NCI-H2227 (cell line): ENCODE results near the gene F2R.
"Not testable (repeated sequence)": the region's sequence is repeated elsewhere in the genome, so short reads cannot be mapped to it uniquely, and the experiment has no call there.

ENCODE experiments used
- DNase-seq: peaks from one replicate; lab custom pipeline; 2025; ENCODE audit not compliant: unreplicated experiment; lab: John Stamatoyannopoulos, UW

F2R gene

DNA sequence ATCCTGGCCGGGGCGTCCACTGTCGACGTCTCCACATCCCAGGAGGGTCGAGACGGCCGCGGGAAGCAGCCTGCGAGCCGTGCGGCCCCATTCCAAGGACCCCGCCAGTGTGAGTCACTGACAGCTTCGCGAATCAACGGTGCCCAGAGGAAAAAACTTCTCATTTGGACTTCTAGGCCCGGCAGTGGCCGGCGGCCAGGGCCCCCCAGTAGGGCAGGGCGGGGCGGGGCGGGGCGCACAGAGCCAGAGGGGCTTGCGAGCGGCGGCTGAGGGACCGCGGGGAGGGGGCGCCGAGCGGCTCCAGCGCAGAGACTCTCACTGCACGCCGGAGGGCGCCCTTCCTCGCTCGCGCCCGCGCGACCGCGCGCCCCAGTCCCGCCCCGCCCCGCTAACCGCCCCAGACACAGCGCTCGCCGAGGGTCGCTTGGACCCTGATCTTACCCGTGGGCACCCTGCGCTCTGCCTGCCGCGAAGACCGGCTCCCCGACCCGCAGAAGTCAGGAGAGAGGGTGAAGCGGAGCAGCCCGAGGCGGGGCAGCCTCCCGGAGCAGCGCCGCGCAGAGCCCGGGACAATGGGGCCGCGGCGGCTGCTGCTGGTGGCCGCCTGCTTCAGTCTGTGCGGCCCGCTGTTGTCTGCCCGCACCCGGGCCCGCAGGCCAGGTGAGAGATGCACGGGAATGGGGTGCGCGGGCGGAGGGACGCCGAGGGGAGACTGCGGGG is at the start of gene F2R:
Gene F2R, plus strand, starts transcription at position 391 of the 720 bp plus-strand sequence. Its CDS starts 182 bp downstream, at position 573.
- peak; percentile 12 for DNase-seq

DNA sequence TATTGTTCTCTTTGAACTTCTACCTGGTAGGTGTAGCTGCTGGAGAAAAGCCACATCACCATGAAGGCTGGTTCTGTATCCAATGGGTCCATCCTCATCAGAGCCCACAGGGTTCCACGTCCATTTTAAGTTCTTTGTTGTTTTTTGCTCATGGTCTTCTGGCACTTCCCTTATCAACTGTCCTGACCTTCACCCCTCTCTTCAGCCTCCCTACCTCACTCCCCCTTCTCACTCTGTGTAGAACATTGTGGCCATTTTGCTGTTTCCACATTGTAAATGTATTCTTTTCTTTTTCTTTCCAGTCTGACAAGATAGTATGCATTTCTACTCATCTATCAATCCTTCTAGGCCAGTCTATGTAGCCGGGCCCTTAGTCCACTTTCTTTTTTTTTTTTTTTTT is 48.4 kb upstream of the F2R start:
- no peak for DNase-seq

DNA sequence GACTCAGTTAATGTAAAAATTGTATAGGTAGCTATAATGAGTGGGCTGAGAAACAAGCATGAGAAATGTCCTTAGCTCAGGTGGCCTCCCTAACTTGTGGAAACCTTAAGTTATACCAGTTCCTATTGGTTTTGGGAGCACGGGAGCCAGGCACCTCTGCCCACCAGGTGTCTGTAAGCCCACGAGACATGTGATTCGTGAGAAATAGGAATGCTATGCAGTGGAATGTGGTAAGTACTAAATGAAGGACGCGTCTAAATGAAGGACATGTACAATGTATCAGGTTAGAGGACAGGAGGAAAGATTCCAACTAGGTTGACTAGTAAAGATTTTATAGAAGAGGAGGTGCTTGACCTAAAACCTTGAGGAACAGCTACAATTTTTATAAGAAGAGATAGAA is 46.7 kb upstream of the F2R start:
- DNase-seq: no peak

DNA sequence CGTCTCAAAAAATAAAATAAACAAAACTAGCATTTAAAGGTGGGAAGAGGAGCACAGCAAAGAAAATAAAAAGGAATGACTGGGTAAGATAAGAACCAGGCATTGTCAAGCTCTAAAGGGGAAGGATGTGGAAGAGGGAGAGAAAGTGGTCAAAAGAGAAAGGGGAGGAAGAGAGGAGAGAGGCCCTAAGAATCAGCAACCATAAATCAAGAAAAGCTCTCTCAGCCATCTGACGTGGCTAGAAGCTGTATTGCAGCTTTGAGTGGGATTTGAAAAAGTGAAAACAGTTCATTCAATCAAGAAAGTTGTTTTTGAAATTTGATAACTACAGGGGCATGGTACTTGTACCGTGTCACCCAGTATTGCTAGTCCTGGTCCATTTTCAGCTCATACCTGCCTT is 45.4 kb upstream of the F2R start:
- DNase-seq: no peak

DNA sequence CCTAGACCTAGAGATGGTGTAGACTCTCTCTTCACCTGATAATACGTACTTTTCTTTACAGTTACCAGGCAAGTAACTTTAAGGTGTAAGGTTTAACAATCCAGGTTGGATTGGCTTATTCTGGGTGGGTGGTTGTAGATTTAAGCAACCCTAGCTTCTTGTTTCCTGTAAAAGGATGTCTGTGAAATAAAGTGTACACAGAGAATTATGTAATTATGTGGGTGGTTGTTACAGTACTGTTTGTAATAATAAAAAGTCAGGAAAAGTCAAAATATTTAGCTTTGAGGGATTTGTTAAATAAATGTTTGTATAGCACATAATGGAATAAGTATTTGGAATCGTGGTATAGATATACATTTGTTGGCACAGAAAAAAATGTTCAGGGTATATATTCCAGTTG is 43.7 kb upstream of the F2R start:
- no peak for DNase-seq

DNA sequence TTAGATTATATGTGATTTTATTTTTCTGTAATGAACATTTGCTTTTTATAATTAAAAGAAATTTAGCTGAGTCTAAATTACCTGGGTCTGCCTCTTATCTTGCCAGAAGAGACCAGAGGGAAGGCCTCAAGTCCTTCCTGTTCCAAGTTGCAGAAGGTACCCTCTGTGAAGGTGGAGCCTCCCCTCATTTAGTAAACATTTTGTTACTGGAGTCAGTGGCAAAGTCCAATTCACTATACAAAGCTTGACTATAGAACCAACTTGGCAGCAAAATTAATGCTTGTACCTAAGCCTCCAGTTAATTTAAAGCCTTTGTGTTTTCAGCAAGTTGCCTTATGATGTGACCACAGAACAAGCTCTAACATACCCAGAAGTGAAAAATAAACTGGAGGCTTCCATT is 42.8 kb upstream of the F2R start:
- DNase-seq: no peak

DNA sequence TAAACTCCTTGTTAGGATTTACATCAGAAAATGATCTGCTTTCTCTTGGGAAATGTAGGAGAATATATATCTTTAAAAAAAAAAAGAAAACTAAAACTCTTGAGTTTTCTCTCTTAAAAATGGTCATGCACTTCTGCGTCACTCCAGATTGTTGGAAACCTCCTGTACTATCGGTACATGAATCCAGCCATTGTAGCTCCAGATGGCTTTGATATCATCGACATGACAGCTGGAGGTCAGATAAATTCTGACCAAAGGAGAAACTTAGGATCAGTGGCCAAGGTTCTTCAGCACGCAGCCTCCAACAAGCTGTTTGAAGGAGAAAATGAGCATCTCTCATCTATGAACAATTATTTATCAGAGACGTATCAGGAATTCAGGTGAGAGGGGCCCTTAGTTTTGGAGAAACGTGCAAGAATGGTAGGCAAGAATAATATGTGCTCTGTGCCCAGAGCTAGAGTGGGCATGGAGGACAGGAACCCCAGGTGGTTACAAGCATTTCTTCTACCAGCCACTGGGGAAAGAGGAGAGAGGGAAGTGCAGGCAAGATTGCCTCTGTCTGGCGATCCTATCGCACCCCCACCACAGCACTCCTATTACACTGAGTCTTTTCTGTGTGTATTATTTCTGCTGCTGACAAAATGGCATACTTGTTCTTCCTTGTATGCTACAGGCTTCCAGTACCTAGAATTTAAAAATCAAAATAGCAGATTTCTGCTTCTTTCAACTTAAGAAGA is 41.4 kb upstream of the F2R start:
- DNase-seq: no peak

DNA sequence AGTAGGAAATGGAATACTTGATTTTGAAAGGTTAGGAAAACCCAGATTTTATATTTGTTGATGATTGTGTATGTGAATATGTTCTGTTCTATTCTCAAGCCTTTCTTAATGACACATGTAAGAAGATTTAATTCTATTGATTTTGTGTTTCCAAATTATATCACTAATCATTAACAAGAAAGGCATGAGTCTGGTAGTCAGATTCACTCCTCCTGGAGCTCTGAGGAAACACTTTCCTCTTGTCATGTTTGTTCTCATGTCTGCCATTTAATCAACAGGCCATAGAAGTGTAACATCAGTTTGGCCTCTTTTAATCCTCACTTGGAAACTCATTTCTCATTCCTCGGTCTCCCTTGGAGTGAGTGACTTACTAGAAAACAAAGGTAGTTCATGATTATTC is 40.6 kb upstream of the F2R start:
- no peak for DNase-seq

DNA sequence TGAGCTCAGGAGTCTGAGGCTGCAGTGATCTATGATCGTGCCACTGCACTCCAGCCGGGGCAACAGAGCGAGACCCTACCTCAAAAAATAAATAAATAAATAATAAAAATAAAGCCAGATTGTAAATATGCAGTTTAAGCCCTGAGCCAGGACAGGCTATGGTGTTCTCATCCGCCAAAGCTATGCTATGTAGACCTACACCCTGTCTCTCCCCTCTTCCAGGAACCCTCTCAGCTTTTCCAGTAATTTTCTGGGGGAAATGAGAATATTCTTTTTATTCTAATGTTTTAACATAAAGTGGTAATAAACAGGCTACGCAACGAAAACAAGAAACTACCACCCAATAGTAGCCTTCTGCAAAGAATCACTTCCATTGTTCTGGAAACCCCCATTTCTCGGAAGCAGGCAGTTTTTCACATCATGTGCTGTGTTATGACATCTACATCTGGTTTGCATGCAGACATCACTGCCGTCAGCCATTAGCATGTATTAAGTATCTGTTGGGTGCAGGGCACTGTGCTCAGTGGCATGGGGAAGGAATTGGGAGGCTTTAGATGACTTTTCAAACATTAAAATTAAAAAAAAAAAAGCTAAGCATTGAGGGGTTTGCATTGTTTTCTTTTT is 38.0 kb upstream of the F2R start:
- DNase-seq: no peak

DNA sequence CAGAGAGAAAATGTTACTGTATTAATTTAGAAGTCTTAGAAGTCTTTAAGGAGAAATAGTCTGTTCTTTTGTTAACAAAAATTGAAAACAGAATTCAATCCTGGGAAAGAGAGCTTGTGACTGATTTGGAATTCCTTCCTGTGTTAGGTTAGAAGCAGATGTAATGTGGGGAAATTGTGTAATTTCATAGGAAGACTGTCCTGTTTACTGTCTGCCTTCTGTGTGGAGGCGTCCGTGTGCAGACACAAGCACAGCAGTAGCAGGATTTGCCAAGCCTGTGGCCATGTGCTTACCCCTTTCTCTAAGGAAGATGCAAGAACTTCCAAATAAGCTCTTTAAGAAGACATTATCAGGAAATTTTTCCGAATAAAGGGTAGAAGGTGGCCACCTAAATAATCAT is 36.7 kb upstream of the F2R start:
- DNase-seq: no peak

DNA sequence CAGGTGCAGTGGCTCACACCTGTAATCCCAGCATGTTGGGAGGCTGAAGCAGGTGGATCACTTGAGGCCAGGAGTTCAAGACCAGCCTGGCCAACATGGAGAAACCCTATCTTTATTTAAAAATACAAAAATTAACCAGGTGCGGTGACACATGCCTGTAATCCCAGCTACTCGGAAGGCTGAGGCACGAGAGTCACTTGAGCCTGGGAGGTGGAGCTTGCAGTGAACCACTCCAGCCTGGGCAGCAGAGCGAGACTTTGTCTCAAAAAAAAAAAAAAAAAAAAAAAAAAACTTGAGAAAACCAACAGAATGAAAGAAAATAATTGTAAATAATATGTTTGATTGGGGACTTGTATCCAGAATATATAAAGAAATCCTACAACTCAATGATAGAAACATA is 35.1 kb upstream of the F2R start:
- DNase-seq: not testable (repeated sequence)

DNA sequence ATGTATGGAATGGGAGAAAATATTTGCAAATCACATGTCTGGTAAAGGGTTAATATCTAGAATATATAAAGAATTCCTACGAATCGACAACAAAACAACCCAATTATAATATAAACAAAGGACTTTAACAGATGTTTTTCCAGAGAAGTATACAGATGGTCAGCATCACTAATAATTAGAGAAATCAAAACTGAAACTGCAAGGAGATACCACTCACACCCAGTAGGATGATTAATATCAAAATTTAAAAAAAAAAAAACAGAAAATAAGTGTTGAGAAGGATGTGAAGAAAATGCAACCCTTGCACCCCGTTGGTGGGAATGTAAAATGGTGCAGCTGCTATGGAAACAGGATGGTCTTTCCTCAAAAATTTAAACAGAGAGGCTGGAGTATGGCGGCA is 34.6 kb upstream of the F2R start:
- DNase-seq: no peak

DNA sequence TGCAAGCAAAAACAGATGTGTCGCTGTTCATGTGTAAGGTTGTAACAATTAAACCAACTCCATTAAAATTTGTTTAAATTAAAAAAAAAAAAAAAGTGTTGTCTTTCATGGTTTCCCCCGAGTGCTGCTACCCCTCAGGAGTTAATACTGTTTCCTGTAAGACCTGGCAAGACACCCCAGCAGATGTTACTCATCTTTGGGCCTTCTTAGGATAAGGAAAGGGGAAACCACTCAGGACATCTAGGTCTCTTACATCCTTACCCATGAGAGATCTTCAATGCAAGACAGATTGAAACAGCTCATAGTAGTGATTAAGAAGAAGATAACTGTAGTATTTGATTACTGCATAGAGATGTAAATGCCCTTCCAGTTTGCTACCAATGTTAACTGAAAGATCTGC is 33.5 kb upstream of the F2R start:
- no peak for DNase-seq

DNA sequence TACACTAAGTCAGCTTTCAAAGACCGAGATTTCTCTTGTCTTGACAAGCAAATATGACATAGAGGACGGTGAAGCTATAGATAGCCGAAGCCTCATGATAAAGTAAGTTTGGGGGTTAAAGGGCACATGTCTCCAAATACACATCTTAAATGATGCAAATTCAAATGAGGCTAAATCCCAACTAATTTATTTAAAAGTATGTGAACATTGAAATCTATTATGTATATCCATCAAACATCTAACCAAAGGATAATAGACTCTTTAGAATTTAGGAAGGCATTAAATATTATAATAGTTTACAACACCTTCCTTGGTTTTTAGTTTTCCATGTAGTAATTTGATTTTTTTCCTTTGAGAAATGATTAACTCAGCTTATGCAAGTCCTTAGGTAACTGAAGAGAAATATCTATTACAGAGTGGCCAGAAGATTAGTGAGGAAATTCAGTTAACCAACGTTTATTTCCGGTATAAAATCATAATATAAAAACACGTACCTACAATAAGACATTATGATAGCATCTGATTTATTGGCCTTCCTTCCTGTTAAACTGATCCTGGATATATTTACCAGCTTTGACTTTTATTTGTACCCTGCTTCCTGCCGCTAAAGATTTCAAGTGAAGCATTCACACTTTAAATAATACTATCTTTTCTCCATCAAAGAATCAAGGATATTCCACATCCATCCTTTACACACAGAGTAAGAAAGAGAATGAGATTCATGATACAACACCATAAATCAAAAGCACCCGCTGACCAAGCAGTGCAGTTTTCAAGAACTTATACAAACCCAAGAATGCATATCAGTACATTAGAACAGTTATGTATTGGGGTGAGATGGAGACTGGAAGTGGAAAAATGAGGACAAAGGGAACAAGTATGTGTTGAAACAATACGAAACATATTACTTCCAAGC is 31.9 kb upstream of the F2R start:
- DNase-seq: no peak

DNA sequence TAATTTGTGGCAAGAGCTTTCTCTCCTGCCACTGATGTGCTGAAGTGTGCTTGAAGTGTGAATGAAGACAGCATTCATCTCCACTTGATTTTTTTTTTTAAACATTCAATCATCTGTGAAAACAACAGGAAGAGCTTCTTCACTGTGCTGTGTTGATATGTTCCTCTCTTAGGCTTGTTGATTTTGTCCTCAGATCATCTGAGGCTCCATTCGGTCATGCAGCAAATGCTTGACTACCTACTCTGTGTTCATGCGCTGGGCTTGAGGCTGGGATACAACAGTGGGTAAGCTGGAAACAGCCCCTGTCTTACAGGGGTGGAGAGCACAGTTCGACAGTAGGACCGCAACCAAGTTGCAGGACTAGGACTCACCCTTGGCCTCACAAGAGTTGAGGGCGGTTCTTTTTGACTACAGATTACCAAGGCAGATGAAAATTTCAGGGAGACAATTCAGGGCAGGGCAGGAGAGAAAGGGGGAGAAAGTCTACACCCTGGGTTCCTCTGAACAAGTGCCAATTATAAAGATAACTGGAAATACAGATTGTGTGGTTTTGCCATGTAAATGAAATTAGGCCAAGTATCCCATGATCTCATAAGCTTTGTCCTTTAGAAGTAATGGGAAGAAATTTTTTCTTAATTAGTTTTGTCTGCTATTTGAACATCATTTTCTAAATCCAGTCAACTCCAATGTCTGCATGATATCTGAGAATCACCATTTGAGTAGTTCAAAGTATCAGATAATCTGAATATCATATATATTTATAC is 31.0 kb upstream of the F2R start:
- no peak for DNase-seq

DNA sequence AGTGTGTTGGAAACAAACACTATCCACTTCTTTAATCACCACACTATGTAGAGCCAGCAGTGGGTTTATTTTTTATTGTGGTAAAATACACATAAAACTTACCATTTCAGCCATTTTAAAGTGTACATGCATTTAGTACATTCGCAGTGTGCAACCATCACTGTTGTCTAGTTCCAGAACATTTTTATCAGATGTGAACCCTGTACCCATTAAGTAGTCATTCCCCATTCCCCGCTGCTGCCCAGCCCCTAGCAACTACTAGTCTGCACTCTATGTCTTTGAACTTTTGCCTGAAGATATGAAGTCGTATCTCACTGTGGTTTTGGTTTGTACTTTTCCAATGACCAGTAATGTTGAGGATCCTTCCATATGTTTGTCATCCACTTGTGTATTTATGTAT is 30.2 kb upstream of the F2R start:
- DNase-seq: no peak

DNA sequence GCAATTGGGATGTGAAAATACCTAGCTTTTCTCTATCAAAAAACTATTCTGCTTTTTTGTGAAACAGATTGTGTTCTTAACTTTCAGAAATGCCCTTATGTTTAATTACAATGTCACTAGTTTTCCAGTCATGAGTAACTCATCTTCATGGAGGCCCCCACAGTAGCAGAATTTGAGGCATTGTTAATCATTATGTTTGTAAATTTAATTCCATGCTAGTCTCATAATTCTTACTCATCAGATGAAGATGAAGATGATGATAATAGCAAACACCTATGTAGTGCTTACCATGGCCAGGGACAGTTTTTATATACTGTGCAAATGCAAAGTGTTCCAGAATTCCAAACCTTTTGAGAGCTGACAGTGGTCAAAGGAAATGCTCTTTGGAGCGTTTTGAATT is 27.7 kb upstream of the F2R start:
- DNase-seq: no peak

DNA sequence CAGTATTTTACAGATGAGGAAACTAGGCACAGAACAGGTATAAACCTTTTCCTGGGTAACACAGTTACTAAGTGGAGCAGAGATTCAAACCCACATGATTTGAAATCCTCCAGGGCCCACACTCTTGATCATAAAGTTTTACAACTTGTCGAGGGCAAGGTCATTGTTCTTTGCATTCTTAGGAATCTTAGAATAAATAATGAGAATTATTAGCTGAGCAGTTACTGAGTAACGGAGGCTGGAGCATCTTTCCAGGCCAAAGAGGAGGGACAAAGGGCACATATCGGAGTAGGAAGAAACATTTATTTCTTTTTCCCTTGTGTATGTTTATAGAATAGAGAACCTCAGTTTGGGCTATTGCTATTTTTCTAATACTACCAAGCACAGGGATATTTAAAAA is 27.1 kb upstream of the F2R start:
- DNase-seq: no peak

DNA sequence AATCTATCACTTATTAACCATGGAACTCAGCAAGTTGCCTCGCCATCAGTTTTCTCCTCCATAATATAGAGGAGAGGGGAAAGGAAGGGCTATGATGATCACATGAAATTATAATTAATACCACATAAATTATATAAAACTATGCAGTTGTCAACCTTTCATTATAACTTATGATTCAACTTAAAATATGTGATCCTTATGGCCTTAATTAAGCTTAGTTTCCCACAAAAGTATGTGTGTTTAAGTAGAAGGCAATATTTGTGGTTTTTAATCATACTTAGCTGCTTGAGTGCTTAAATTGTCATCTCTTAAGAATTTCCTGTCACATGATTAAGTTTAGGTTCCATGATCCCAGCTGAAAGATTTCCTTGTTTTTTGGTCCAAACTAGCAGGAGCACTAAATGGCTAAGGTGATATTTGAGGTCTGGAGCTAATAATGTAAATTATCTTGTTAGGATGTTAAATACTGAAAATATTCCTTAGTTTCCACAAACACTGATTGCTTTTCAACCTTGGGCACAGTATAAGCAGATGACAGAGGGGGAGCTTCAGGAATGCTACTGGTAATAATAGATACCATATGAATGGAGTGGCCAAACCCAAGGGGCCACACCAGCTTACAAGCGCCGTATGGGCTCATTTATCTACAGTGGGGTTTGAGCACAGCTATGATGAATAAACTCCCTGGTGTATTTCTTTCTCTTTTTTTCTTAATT is 26.4 kb upstream of the F2R start:
- no peak for DNase-seq
